T47D (cell line): ENCODE measurements around the gene SLC35B2.
"Not testable (repeated sequence)": the region's sequence is repeated elsewhere in the genome, so short reads cannot be mapped to it uniquely, and the experiment has no call there.

ENCODE experiments used
- DNase-seq, 2 experiments: peaks; one replicate each; pipeline versions ENCODE4 v3.0.0 to v3.0.0-alpha.2; 2011 to 2012; ENCODE audit warnings: low read depth in 1 of 2, low spot score in 1 of 2
- JUND ChIP-seq: IDR thresholded peaks from 2 replicates; pipeline ENCODE4 v1.6.1; 2012; ENCODE audit warnings: low read depth
- in situ Hi-C: cut with HindIII; loops from 2 replicates; pipeline ENCODE4 v1.10.0; 2016; ENCODE audit warnings: low sequenced_read_pairs, low pct_unique_long_range_greater_than_20kb

The SLC35B2 gene

GRCh38 chr6:44232676-44233566 is 24.4 kb downstream of the SLC35B2 start:
- in situ Hi-C loops: no loop called here
- TF ChIP-seq JUND: no peak
- DNase-seq: no peak

GRCh38 chr6:44231426-44231825 is 25.9 kb downstream of the SLC35B2 start:
- DNase-seq, in situ Hi-C loops: not testable (repeated sequence)

DNA sequence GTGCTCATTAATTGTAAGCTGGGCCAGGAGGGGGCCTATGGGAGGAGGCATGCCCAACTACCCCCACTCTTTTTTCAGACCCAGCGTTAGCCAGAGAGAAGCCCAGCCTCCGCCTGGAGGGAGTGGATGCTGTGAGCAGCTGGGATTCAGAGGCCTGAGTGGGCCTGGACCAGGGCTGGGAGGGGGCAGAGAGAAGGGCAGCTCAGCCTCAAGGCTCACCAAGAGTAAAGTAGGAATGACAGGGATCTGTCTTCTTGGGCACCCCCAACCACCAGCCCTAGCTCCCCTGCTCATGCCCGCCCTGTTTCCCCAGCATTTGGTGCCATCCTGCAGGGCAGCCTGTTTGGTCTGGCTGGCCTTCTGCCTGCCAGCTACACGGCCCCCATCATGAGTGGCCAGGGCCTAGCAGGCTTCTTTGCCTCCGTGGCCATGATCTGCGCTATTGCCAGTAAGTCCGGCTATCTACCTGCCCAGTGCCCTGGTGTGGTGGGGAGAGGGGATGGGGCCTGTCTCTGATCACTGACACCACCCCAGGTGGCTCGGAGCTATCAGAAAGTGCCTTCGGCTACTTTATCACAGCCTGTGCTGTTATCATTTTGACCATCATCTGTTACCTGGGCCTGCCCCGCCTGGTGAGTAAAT is 27.2 kb downstream of the SLC35B2 start:
- no peak for DNase-seq
- no peak for TF ChIP-seq JUND
- in situ Hi-C loops: no loop called here

DNA sequence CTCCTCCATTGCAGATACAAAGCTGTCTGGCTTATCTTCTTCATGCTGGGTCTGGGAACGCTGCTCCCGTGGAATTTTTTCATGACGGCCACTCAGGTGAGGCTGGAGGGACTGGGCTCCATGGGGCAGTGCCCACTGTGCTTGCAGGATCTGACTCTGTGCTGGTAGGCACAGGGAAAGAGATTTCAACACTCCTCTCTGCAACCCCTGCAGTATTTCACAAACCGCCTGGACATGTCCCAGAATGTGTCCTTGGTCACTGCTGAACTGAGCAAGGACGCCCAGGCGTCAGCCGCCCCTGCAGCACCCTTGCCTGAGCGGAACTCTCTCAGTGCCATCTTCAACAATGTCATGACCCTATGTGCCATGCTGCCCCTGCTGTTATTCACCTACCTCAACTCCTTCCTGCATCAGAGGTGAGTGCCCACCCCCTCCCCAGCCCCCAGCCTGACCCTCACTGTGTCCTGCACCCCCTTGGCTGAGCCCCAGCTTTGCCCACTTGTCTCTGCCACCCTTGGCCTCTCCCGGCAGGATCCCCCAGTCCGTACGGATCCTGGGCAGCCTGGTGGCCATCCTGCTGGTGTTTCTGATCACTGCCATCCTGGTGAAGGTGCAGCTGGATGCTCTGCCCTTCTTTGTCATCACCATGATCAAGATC is 27.8 kb downstream of the SLC35B2 start:
- DNase-seq: no peak
- TF ChIP-seq JUND: no peak
- in situ Hi-C loops: no loop called here

DNA sequence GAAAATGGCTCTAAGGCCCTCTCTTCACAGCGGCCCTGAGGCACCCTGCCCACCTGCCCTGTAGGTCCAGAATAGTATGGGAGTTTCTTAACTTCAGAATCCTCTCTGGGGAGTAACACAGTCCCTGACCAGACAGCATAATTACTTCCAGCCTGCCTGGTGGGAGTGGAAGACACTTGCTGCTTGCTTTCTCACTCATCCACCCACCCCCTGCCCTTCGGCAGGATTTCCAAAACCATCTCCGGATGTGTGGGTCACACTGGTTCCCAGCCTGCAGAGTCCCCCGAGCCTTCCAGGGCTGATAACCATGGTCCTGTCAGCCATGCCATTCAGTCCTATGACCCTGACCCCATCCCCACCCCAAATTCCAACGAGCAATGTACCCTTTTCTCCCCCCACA is 28.5 kb downstream of the SLC35B2 start:
- no peak for TF ChIP-seq JUND
- in situ Hi-C loops: no loop called here
- DNase-seq: no peak

GRCh38 chr6:44228433-44228832 is 28.9 kb downstream of the SLC35B2 start:
- in situ Hi-C loops: no loop called here
- DNase-seq: no peak

DNA sequence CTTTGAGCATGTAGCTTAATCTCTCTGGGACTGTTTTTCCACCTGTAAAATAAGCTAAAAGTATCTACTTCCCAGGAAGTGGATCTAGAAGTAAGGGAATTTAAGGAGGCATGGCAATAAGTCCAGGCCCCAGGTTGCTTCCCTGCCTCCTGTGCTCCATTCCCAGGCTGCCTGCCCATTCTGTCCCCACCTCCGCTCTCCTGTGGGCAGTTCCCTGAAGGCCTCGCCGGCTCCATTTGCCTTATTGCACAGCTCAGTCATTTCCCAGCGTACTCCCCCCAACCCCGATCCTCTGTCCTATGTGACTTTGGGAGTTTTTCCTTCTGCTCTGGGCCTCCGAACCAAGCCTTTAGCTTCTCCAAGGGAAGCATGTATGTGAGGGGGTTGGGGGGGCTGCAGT is 29.3 kb downstream of the SLC35B2 start:
- no peak for TF ChIP-seq JUND

More at GRCh38 chr6:44228433-44228832, 28.9 kb downstream of the SLC35B2 start:
- no peak for TF ChIP-seq JUND

DNA sequence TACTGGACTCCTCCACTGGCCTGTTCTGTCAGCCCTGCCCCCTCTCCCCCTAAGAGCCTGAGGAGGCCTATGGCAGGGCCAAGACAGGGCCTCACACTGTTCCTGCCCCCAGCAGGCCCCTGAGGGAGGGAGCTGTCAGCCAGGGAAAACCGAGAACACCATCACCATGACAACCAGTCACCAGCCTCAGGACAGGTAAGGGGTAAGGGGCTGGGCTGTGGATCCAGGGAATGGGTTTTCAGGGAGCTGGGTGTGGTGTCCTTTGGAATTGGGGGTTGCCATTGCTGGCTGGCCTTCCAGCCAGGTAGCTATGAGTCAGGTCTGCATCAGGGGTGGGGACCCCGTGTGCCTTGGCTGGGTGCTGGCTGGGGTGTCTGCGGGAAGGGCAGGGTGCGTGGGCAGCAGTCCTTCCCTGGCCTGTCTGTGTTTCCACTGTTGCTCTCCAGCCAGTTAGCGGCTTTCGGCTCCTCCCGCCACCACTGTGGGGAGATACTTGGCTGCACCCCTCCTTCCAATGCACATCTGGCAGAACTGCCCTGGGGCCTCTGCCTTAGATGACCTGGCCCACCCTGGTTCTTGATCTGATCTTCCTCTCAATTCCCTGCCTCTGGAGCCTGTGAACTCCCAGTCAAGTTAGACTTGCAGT is 30.1 kb downstream of the SLC35B2 start:
- no peak for DNase-seq
- in situ Hi-C loops: no loop called here
- TF ChIP-seq JUND: no peak

More for the DNA sequence above, 29.3 kb downstream of the SLC35B2 start:
- no peak for DNase-seq
- in situ Hi-C loops: no loop called here

DNA sequence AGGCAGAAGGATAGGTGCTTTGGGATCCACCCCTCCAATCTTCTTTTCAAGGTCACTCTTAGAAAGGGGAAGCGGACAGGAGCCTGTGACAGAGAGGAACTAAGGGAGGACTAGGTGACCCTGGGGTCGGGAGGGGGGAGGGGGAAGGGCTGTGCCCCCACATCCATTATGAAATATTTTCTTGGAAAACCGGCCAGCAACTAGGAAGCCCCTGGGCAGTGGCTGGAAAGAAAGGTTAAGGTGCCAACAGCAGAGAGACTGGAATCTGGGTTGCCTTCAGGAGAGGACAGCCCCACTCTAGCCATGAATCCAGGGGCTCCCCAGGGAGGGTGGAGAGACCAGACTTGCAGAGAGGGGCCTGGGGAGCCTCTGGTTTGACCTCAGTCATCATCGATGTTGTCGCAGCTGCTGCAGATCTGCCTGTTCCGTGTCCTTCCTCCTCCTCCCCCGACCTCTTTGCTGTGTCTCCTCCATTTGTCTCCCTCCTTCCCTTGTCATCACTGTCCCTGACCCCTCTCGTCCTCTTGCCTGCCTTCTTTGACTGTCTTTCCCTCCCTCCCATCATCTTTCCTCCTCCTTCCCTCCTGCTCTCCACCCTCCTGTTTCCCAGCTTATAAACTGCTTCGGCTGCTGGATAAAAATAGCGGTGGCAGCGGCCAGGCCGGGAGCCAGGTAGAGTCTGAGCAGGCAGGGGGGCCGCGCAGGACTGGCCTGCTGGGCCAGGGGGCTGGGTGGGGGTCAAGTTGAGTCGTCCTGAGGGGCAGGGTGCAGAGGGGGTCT is 30.8 kb downstream of the SLC35B2 start:
- in situ Hi-C loops: no loop called here
- DNase-seq: no peak

DNA sequence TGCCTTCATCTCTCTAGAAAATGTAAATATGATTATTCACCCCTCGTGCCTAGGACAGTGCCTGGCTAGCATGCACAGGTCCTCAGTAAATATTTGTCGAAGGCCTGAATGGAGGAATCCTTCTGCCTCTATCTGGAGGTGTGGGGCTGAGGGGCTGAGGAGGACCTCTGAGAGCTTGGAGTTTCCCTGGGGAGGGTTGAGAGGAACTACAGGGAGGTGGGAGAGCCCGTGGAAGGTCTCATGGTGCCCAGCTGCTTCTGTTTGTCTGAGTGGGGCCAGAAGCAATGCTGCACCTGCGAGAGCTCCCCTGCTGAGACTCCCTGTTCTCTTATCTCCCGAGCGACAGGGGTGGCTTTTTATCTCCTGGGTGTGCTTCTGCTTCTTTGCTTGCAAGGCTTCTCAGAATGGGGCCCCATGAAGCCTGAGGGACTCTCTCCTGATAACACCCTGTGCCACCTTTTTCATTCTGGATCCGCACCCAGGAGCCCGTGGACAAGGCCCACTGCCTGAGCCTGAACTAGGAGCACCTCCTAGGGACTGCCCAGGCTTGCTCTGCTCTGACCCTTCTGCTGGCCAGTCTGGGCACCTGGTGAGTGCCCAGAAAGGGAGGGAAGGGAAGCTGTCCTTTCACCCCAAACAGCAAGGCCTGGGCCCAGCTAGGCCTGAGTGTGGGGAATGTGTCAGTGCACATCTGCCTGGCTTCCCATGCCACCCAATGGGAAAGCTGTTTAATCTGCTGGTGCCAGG is 31.6 kb downstream of the SLC35B2 start:
- no peak for DNase-seq
- no peak for TF ChIP-seq JUND
- in situ Hi-C loops: no loop called here

More for the DNA sequence above, 30.8 kb downstream of the SLC35B2 start:
- no peak for TF ChIP-seq JUND

DNA sequence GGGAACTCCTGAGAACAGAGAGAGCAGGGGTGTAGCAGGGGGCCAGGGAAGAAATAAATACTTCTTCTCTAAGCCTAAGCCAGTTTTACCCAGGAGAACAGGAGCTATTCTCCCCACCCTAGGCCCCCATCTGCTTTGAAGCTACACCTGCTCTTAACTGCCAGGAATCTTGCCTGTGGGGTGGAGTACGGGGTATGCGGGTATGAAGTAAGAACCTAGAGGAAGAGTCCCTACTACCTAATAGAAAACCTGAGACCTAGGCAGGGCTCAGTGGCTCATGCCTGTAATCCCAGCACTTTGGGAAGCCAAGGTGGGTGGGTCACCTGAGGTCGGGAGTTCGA is 32.4 kb downstream of the SLC35B2 start:
- no peak for DNase-seq
- in situ Hi-C loops: no loop called here
- TF ChIP-seq JUND: no peak
